Stimulated activated CD4-positive, alpha-beta T cell treated with anti-CD3 and anti-CD28 coated beads, TNF-alpha, amount 100 ng/mL, for 24 hours (primary cell): ENCODE data around the gene MASP1.
"Not testable (repeated sequence)": the region's sequence is repeated elsewhere in the genome, so short reads cannot be mapped to it uniquely, and the experiment has no call there.

Experiments used
- DNase-seq, 3 experiments: peaks; one replicate each; pipeline ENCODE4 v3.0.0-alpha.2; 2020; ENCODE audit warnings: low read depth in 3 of 3

The MASP1 gene

GRCh38 chr3:187265461-187265955, 26.0 kb downstream of the MASP1 start:
- DNase-seq: no peak

GRCh38 chr3:187264911-187265310, 26.6 kb downstream of the MASP1 start:
- DNase-seq: no peak

- no peak for DNase-seq
Measured at GRCh38 chr3:187264021-187264420, 27.5 kb downstream of the MASP1 start.

GRCh38 chr3:187263270-187263669, 28.3 kb downstream of the MASP1 start:
- DNase-seq: no peak

- DNase-seq: no peak
Measured at GRCh38 chr3:187262360-187262759, 29.2 kb downstream of the MASP1 start.

- no peak for DNase-seq
Measured at GRCh38 chr3:187261541-187261969, 30.0 kb downstream of the MASP1 start.

GRCh38 chr3:187259171-187259570, 32.4 kb downstream of the MASP1 start:
- DNase-seq: no peak

GRCh38 chr3:187257992-187258692, 33.4 kb downstream of the MASP1 start:
- no peak for DNase-seq

GRCh38 chr3:187257471-187257870, 34.1 kb downstream of the MASP1 start:
- no peak for DNase-seq

- DNase-seq: no peak
Measured at GRCh38 chr3:187256051-187256616, 35.4 kb downstream of the MASP1 start.

GRCh38 chr3:187255314-187255713, 36.2 kb downstream of the MASP1 start:
- no peak for DNase-seq

GRCh38 chr3:187252311-187252710, 39.2 kb downstream of the MASP1 start:
- no peak for DNase-seq

- DNase-seq: no peak
Measured at GRCh38 chr3:187251599-187251998, 39.9 kb downstream of the MASP1 start.

- no peak for DNase-seq
Measured at GRCh38 chr3:187247398-187247797, 44.1 kb downstream of the MASP1 start.

- no peak for DNase-seq
Measured at GRCh38 chr3:187243933-187244524, 47.5 kb downstream of the MASP1 start.

- DNase-seq: no peak
Measured at GRCh38 chr3:187242900-187243299, 48.6 kb downstream of the MASP1 start.

- DNase-seq: no peak
Measured at GRCh38 chr3:187242435-187242834, 49.1 kb downstream of the MASP1 start.

- DNase-seq: not testable (repeated sequence)
Measured at GRCh38 chr3:187238835-187239234, 52.7 kb downstream of the MASP1 start.

- DNase-seq: no peak
Measured at GRCh38 chr3:187238239-187238638, 53.3 kb downstream of the MASP1 start.

- no peak for DNase-seq
Measured at GRCh38 chr3:187237741-187238140, 53.8 kb downstream of the MASP1 start.

GRCh38 chr3:187236962-187237361, 54.6 kb downstream of the MASP1 start:
- no peak for DNase-seq

GRCh38 chr3:187230011-187230410, 61.5 kb downstream of the MASP1 start:
- DNase-seq: no peak

GRCh38 chr3:187228740-187229139, 62.8 kb downstream of the MASP1 start:
- DNase-seq: no peak
